ENCODE results near the gene PLSCR1. TPM values are rescaled to one million over a fixed set of nuclear protein-coding genes. Genes with fewer than 3 reads are reported as not detected.

The PLSCR1 gene
- polyA plus RNA-seq, 1 experiment: 40.4 TPM

- H3K27me3 ChIP-seq (ENCODE audit: control insufficient read depth, insufficient read depth, low read length): no peaks in the 10 kb centered on the region
- CTCF ChIA-PET: no interaction called here
- no peak for TF ChIP-seq CTCF (IDR thresholded peaks at IDR 0.05; ENCODE audit: low read depth, low read length)
- no peaks in the 10 kb centered on the region for H3K9me3 ChIP-seq (ENCODE audit: control insufficient read depth, insufficient read depth, low read length)
- no peak overlapping the region for H3K4me3 ChIP-seq (ENCODE audit: low read depth, low read length)
- H3K27ac ChIP-seq (ENCODE audit: low read depth, low read length): no peak overlapping the region
- DNase-seq (ENCODE audit: low read depth, low spot score): no peak
- POLR2A ChIA-PET: no interaction called here
Observed at GRCh38 chr3:146555311-146555710, 10.9 kb upstream of the PLSCR1 start.

GRCh38 chr3:146554151-146554760, 9.8 kb upstream of the PLSCR1 start:
- ChIA-PET POLR2A (no interaction called here), CTCF (interaction anchor here (0.7 to 1.2 kb wide), 4 partner anchors 24 to 365 kb away, joined by 3 to 5 read pairs (median 4); no protein-coding TSS in a partner anchor)
- Histone ChIP-seq H3K4me3 (ENCODE audit: low read depth, low read length) (no peak overlapping the region), H3K27ac (ENCODE audit: low read depth, low read length) (no peak overlapping the region), H3K9me3 (ENCODE audit: control insufficient read depth, insufficient read depth, low read length) (no peaks in the 10 kb centered on the region), H3K27me3 (ENCODE audit: control insufficient read depth, insufficient read depth, low read length) (no peaks in the 10 kb centered on the region)
- DNase-seq (ENCODE audit: low read depth, low spot score): no peak
- no peak for TF ChIP-seq CTCF (IDR thresholded peaks at IDR 0.05; ENCODE audit: low read depth, low read length)

- ChIA-PET POLR2A (interaction anchor here (0.6 to 0.7 kb wide), 3 partner anchors 11 to 143 kb away, joined by 4 to 9 read pairs (median 4); no protein-coding TSS in a partner anchor), CTCF (interaction anchor here (0.6 to 1.1 kb wide), 5 partner anchors 23 to 1758 kb away, joined by 3 to 7 read pairs (median 3); no protein-coding TSS in a partner anchor)
- H3K4me3 ChIP-seq (ENCODE audit: low read depth, low read length): no peak overlapping the region
- peak; percentile 79 for DNase-seq (ENCODE audit: low read depth, low spot score)
- H3K27ac ChIP-seq (ENCODE audit: low read depth, low read length): no peak overlapping the region
- no peak for TF ChIP-seq CTCF (IDR thresholded peaks at IDR 0.05; ENCODE audit: low read depth, low read length)
- no peaks in the 10 kb centered on the region for H3K27me3 ChIP-seq (ENCODE audit: control insufficient read depth, insufficient read depth, low read length)
- H3K9me3 ChIP-seq (ENCODE audit: control insufficient read depth, insufficient read depth, low read length): no peaks in the 10 kb centered on the region
Observed at GRCh38 chr3:146550743-146551510, 6.5 kb upstream of the PLSCR1 start.

- no peak for DNase-seq (ENCODE audit: low read depth, low spot score)
- Histone ChIP-seq H3K4me3 (ENCODE audit: low read depth, low read length) (no peak overlapping the region), H3K27me3 (ENCODE audit: control insufficient read depth, insufficient read depth, low read length) (no peaks in the 10 kb centered on the region), H3K27ac (ENCODE audit: low read depth, low read length) (no peak overlapping the region), H3K9me3 (ENCODE audit: control insufficient read depth, insufficient read depth, low read length) (no peaks in the 10 kb centered on the region)
- CTCF ChIA-PET: no interaction called here
- TF ChIP-seq CTCF (IDR thresholded peaks at IDR 0.05; ENCODE audit: low read depth, low read length): no peak
- POLR2A ChIA-PET: no interaction called here
Observed at GRCh38 chr3:146550070-146550615, 5.7 kb upstream of the PLSCR1 start.
